ENCODE data around the gene DICER1.

DICER1 gene

GRCh38 chr14:95054346-95055280, 102.7 kb downstream of the DICER1 start:
- DNase-seq: no peak

DNA sequence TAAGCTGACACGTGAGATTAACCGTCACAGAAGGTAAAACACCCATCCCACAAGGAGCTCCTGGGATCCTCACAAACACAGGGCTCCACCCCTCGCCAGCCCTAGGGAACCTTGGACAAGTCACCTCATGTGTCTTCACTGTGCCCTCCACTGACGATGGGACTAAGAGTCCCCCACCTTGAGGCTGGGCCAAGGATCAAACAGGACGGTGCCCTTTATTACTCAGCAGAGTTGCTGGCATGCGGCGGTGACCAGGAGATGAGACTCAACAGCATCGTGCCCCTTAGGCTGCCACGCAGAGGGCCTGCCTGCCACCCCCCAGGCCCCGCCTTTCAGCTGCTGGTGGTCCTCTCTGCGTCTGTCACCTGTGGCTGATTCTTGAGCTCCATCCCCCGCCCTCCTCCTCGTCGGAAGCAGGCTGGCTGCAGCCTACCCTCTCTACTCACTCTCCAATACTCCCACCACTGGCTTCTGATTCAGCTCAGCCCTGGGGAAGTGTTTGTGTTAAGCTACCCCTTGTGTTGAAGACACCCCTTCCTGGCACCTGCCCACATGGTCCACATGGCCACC, 105.2 kb downstream of the DICER1 start:
- no peak for DNase-seq

DNA sequence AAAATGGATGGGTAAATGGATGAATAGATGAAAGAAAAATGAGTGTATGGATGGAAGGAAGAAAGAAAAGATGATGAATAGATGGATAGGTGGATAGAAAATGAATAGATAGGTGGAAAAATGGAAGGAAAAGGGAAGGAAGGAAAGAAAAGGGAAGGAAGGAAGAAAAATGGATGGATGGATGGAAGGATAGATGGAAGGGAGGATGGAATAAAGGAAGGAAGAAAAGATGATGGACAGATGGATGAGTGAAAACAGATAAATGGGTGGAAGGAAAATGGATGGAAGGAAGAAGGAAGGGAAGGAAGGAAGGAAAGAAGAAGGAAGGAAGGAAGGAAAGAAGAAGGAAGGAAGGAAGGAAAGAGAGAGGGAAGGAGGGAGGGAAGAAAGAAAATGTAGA, 107.4 kb downstream of the DICER1 start:
- DNase-seq: no peak

GRCh38 chr14:95048771-95049312, 108.5 kb downstream of the DICER1 start:
- no peak for DNase-seq

- DNase-seq: no peak
Measured at GRCh38 chr14:95047754-95048153, 109.6 kb downstream of the DICER1 start.

DNA sequence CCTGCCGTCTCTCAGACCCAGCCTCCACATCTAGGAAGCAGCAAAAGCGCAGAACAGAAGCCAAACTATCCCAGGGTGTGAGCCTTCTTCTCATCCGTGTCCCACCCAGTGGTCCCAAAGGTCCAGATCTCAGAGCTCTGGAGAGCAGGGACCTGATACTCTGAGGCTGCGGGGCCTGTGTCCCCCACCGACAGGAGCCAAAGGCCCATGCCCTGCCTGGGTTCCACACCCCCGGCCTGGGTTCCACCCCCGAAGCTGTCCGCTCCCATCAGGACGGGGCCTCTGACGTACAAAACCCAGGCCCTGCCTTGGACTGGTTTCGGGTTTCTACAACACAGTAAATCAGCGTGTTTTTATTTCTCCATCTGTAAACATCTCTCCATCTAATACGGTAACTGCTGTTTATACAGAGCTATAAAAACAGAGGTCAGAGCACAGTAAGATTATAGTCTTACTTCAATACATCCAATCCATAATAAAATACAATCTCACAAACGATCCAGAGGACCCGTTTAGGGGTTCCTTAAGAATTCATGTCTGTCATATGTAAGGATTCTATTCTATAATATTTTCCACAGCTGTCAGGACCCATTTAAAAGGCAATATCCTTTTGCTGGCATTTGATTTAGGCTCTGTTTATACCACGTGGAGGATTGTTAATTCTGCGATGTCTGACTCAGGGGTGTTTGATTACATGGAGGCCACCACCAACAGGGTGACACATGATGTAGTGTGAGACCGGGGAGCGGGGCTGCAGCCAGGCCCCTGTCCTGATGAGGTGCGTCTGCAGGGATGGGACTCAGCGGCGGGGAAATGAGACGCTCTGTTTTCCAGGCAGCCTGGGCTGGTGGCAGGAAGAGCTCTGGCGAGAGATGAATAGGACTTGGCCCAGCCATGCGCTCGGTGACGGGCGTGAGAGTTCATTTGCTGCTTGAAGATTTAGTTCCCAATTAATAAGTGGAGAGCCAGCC, 110.3 kb downstream of the DICER1 start:
- peak; percentile 18 for DNase-seq

DNA sequence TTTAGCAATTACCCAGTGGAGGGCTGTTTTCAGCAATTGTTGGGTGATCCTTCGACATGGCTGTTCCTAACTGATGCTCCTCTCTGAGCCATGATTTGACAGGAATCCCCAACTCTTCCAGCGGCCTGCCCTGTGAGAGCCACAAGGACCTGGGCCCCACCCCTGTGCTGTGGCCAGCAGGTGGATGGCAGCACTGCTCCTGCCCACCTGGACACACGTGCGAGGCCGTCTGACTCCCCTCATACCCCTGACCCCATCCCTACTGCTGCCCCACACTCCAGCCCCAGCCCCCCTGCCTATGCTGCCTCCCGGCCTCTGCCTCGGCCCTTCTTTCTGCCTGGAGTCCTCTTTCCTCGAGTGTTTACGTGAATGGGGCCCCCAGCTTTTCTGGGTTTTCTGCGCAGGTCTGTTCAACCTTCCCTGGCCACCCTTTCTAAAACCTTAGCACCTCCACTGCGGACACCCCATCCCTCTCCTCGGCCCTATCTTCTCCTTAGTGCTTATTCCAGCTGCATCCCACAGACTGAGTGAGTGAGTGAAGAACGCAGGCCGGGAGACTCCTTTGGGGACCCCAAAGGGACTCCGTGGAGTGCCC, 111.4 kb downstream of the DICER1 start:
- DNase-seq: no peak

DNA sequence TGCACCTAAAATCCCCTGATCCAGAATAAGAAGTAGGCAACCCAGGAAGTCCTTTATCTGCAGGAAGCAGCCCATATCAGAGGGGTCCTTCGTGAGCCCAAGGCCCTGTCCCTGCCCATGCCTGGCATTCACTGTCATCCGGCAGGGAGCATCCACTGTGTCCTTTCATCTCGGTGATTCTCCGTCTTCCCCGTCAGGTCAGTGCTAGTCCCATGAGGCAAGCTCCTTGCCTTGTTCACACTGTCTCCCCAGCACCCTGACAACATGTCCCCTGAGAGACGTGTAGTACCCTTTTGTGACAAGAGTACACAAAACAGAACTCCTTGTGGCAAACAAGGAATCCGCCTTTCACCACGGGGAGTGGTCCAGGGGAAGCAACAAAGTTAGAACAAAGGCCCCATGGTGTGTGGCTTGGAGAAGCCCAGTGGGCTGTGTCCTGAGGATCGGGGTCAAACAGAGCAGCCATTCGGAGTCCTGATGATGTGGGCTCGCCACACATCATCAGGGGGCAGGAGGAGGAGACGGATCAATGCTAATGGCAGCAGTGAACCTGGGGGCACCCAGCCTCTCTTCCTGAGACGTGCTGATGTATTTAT, 112.1 kb downstream of the DICER1 start:
- no peak for DNase-seq

- DNase-seq: no peak
Measured at GRCh38 chr14:95044463-95045105, 112.7 kb downstream of the DICER1 start.

DNA sequence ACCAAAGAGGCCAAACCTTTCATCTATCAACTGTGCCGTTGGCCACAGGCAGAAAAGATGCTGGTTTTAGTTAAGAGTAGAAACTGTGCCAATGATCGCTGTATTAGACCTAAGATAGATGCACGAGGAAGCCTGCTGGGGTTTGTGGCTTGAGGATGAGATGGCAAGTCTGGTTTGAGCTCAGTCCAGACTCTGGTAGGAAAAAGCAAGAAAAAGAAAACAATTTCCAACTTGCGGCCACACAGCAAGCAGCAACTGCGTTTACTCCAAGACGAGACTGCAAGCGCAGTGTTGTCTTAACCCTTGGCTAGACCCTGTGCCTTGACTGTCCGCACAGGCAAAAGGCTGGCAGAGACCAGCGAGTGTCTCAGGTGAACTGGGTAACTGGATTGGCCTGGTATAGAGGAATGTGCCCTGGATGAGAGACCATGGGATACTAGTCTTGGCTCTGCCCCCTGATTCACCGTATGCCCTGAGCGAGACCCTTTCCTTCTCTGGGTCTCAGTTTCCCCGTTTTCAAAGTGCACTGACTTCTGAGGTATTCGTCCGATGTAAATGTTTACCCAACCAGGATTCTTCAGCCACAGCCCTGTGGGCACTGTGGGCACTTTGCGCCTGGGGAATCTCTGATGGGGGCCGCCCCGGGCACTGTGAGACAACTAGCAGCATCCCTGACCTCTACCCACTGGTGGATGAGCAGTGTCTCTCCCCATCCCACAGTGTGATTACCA, 113.4 kb downstream of the DICER1 start:
- no peak for DNase-seq

DNA sequence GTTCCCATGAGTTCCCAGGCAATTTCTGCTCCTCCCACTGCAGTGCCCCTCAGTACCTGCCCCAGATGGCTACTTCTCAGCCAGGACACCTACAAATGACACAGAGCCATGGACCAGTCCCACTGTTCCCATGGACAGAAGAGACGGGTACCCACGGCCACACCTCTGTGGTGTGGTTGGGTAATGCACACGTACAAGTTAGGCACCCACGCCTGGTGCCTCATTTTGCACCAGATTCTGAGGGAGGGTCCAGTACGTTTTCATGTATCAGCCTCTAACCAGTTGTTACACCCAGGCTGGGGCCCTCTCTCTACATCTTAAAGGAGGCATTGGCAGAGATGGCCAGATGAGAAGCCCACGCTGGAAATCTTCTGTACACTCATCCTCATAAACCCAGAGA, 114.0 kb downstream of the DICER1 start:
- DNase-seq: no peak

- DNase-seq: no peak
Measured at GRCh38 chr14:95041477-95042020, 115.8 kb downstream of the DICER1 start.

- no peak for DNase-seq
Measured at GRCh38 chr14:95040708-95041476, 116.4 kb downstream of the DICER1 start.

DNA sequence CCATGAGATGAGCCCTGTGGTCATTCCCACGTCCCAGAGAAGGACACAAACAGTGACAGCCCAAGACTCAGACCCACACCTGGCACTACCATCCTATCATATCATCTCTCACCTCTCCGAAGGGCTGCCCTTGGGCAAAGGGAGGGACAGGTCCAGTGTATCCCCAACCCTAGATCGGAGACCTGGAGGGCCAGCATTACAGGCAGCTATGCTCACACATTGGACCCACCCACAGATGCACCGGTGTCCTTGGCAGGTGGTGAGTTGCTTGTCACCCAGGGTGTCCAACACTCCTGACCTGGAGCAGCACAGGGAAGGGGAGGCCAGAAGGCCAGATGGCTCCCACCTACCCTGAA, 117.4 kb downstream of the DICER1 start:
- DNase-seq: no peak

- DNase-seq: no peak
Measured at GRCh38 chr14:95039259-95039992, 117.9 kb downstream of the DICER1 start.

DNA sequence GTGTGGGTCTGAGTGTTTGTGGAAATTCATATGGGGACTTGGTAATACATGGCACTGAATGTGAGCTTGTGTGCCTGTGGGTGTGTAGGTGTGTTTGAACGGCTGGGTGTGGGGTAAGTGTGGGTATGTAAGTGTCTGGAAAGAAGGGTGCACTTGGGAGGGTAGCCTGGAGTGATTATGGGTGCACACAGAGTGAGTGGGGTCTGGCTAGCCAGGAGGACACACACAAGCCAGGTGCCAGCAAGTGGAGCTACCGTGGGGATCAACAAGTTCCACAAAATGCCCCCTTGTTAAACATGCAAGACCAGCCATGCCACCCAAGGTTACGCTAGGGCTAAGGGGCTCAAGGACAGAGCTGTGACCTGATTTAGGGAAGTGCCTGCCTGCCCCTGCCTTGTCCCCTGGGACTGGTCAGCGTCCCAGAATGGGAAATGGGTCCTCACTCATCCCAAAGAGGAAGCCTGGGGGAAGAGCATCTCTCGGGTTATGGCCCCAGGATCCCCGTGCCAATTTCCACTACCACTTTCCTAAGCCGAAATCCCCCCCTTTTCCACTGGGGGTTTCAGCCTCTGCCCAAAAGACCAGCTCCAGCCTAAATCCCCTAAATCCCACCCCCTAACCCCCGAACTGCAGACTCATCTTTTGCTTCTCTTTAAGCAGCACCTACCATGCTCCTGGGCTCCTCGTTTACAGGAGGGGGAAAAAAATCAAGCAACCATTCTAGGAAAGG, 118.6 kb downstream of the DICER1 start:
- DNase-seq: no peak

- DNase-seq: no peak
Measured at GRCh38 chr14:95037273-95037672, 120.1 kb downstream of the DICER1 start.

Data from fibroblast of skin of right quadriceps (primary cell).